K562 (cell line): ENCODE measurements around the gene TAF9. TPM values are rescaled to one million over a fixed set of nuclear protein-coding genes. Genes with fewer than 3 reads are reported as not detected.

Source experiments
- ATAC-seq: fragments of 200-7000 bp; cut with Tn5 transposase; 3 replicates; pipeline ENCODE4 v1.9.1; 2020; ENCODE audit warnings: moderate library complexity
- BruUV-seq: library from RNA; stranded (reverse); fragments of 400-500 nt; replicated peaks from 2 replicates; lab custom pipeline; 2021; lab: Mats Ljungman, UMichigan
- CTCF ChIA-PET: fragments of 300-600 bp; formaldehyde crosslinking; extraction: SDS; loops from one replicate; lab custom pipeline; 2021; ENCODE audit warnings: low intra/inter-chr PET ratio; lab: Yijun Ruan, JAX
- POLR2A ChIA-PET: fragments of 300-600, 350-650 bp; sonication (Branson Sonifier 250); formaldehyde crosslinking; extraction: SDS; loops from one replicate; lab custom pipeline; 2021; ENCODE audit warnings: antibody characterized with exemption, inconsistent platforms; lab: Yijun Ruan, JAX
- DNase-seq, 4 experiments: peaks; one replicate each; pipeline versions ENCODE4 v3.0.0 to v3.0.0-alpha.2; 2011 to 2018; ENCODE audit warnings: low spot score in 3 of 4, mixed read lengths in 3 of 4; ENCODE audit errors: extremely low read depth in 1 of 4
- FAIRE-seq: peaks from 2 replicates; lab custom pipeline; 2011; peaks lifted over from hg19 to GRCh38; lab: Jason Lieb, UNC
- H2AFZ ChIP-seq: 2 replicates; pipeline ENCODE4 v1.6.0; 2011; ENCODE audit warnings: low read depth, low read length, control low read depth, inconsistent platforms
- H3K27ac ChIP-seq: fragments of 200-600 bp; 3 replicates; pipeline ENCODE4 v1.8.0; 2011; ENCODE audit warnings: low read depth, mild to moderate bottlenecking, control low read depth, inconsistent platforms, low read length, moderate library complexity, mixed read lengths; ENCODE audit errors: extremely low read depth
- H3K27me3 ChIP-seq, 2 experiments: fragments of 300-600 bp in 1 of 2; 2 replicates in 1 of 2; 3 replicates in 1 of 2; pipeline versions ENCODE4 v1.6.0 to v1.8.0; 2011; ENCODE audit warnings: inconsistent platforms in 2 of 2, low read length in 2 of 2, mild to moderate bottlenecking in 1 of 2, mixed read lengths in 1 of 2, moderate library complexity in 1 of 2; ENCODE audit not compliant: control insufficient read depth in 2 of 2, insufficient read depth in 2 of 2
- H3K36me3 ChIP-seq: fragments of 300-600 bp; 3 replicates; pipeline ENCODE4 v1.8.0; 2011; ENCODE audit warnings: mild to moderate bottlenecking, low read length, inconsistent platforms; ENCODE audit not compliant: control insufficient read depth, insufficient read depth
- H3K4me1 ChIP-seq, 2 experiments: fragments of 200-600 bp in 1 of 2; replicated peaks in 1 of 2; 2 replicates in 1 of 2; 3 replicates in 1 of 2; pipeline versions ENCODE4 v1.5.1 to v1.8.0; 2011; ENCODE audit warnings: inconsistent platforms in 2 of 2, low read length in 2 of 2, mild to moderate bottlenecking in 1 of 2, mixed read lengths in 1 of 2, moderate library complexity in 1 of 2; ENCODE audit not compliant: control insufficient read depth in 2 of 2, insufficient read depth in 2 of 2
- H3K4me2 ChIP-seq: 2 replicates; pipeline ENCODE4 v1.6.1; 2011; ENCODE audit warnings: low read length, control low read depth, inconsistent platforms, mixed read lengths; ENCODE audit not compliant: insufficient read depth
- H3K4me3 ChIP-seq: fragments of 200-600 bp; sonication (generic), shearing (Covaris generic); 2 replicates; pipeline ENCODE4 v1.5.1; 2016; ENCODE audit warnings: control low read depth, inconsistent platforms
- H3K79me2 ChIP-seq: fragments of 200-600 bp; 3 replicates; pipeline ENCODE4 v1.8.0; 2011; ENCODE audit warnings: low read length, inconsistent platforms; ENCODE audit not compliant: control insufficient read depth, insufficient read depth
- H3K9ac ChIP-seq, 2 experiments: 2 replicates each; pipeline versions ENCODE4 v1.6.0 to v1.6.1; 2011; ENCODE audit warnings: low read depth in 2 of 2, low read length in 2 of 2, control low read depth in 1 of 2, inconsistent platforms in 1 of 2, mild to moderate bottlenecking in 1 of 2, mixed read lengths in 1 of 2; ENCODE audit not compliant: insufficient read depth in 1 of 2
- H3K9me1 ChIP-seq: one replicate; pipeline ENCODE4 v1.6.0; 2011; ENCODE audit warnings: inconsistent platforms, mild to moderate bottlenecking, low read length, moderate library complexity; ENCODE audit not compliant: control insufficient read depth, insufficient read depth
- H3K9me3 ChIP-seq: replicated peaks from 2 replicates; pipeline ENCODE4 v1.5.1; 2011; ENCODE audit warnings: low read depth, low read length, inconsistent platforms; ENCODE audit not compliant: control insufficient read depth, insufficient read depth
- H4K20me1 ChIP-seq: replicated peaks from 2 replicates; pipeline ENCODE4 v1.6.1; 2011; ENCODE audit warnings: low read length, inconsistent platforms, mixed read lengths; ENCODE audit not compliant: control insufficient read depth, insufficient read depth
- ETS1 ChIP-seq: conservative IDR thresholded peaks from 2 replicates; pipeline ENCODE4 v1.6.1; 2011; ENCODE audit warnings: low read depth, mild to moderate bottlenecking, low read length; ENCODE audit not compliant: control insufficient read depth
- GTF2F1 ChIP-seq: IDR thresholded peaks from 2 replicates; pipeline ENCODE4 v1.6.1; 2011; ENCODE audit warnings: low read depth, low read length, improper control_type of control experiment
- MXD1 ChIP-seq: fragments of 250-450 bp; sonication (Bioruptor Pico); IDR thresholded peaks from 2 replicates; pipeline ENCODE4 v1.8.0; 2021; ENCODE audit warnings: borderline replicate concordance, mild to moderate bottlenecking, moderate library complexity; ENCODE audit not compliant: poor library complexity, severe bottlenecking
- SUPT5H ChIP-seq: fragments of 450-650 bp; IDR thresholded peaks from 2 replicates; pipeline ENCODE4 v1.6.1; 2016
- TRIM24 ChIP-seq, 2 experiments: fragments of 450-650 bp; IDR thresholded peaks; 2 replicates each; pipeline ENCODE4 v1.6.1; 2016
- ZNF140 ChIP-seq: fragments of 250-450 bp; sonication (Bioruptor Pico); IDR thresholded peaks from 2 replicates; pipeline ENCODE4 v1.8.0; 2021; ENCODE audit warnings: moderate library complexity, mild to moderate bottlenecking, inconsistent platforms
- ZNF212 ChIP-seq: fragments of 450-650 bp; formaldehyde crosslinking; IDR thresholded peaks from 2 replicates; pipeline ENCODE4 v1.4.0; 2020; ENCODE audit warnings: mild to moderate bottlenecking
- WGBS: fragments of 100-300 bp; shearing (Covaris generic); methylation state at CpG from one replicate; pipeline ENCODE4 v1.1.6; 2016; ENCODE audit warnings: low coverage, mixed read lengths; ENCODE audit not compliant: insufficient coverage; ENCODE audit errors: missing lambda C conversion rate; 5-methylcytosine and 5-hydroxymethylcytosine counted together
- in situ Hi-C: fragments of 300-500 bp; cut with MboI; formaldehyde crosslinking; loops from 4 replicates; pipeline ENCODE4 v1.15.0; 2018; ENCODE audit warnings: inconsistent platforms, mixed read lengths
- intact Hi-C: fragments of 100-400 bp; cut with micrococcal nuclease; formaldehyde crosslinking; loops from 2 replicates; pipeline ENCODE4 v1.14.2; 2022
- polyA plus RNA-seq, 8 experiments: library from polyadenylated mRNA; depleted of rRNA in 4 of 8; stranded (reverse) in 5 of 8; unstranded in 3 of 8; fragments of >200 nt; fragmentation: Nextera tagmentation in 2 of 8; fragmentation: Illumina TruSeq in 1 of 8; extraction: Ambion mirVana in 2 of 8; extraction: Trizol in 1 of 8; gene quantifications; 2 replicates each; pipeline versions ENCODE4 v1.2.1 to v1.2.3, GENCODE V29; 2011 to 2014; ENCODE audit warnings: inconsistent platforms in 1 of 8, missing spikeins in 1 of 8
- total RNA-seq, 7 experiments: library from RNA; depleted of rRNA in 6 of 7; stranded (reverse); fragments of >200 nt in 6 of 7; fragmentation: Illumina TruSeq in 2 of 7; extraction: Trizol in 2 of 7; gene quantifications; 2 replicates each; pipeline versions ENCODE4 v1.2.1 to v1.2.3, GENCODE V29; 2011 to 2021; ENCODE audit warnings: low replicate concordance in 1 of 7

Gene TAF9
- total and polyA plus RNA-seq, 9 of the 15 experiments (the other 6 are each of a cell fraction or from before 2014, with no cell fraction given): 119 to 566 (median 207) TPM

- H2AFZ ChIP-seq: no peak overlapping the region
- no peaks in the 10 kb centered on the region for H3K36me3 ChIP-seq
- no peak overlapping the region for H3K4me3 ChIP-seq
- ATAC-seq (peak; percentile 72), DNase-seq (peak in 1 of 4 experiments; percentile 16), FAIRE-seq (peak; percentile 52)
- no peaks in the 10 kb centered on the region for H3K9me3 ChIP-seq
- H3K27ac ChIP-seq: no peak overlapping the region
- no peaks in the 10 kb centered on the region; the same call in 2 of the 3 replicates for H3K79me2 ChIP-seq
- in situ Hi-C loops: no loop called here
- WGBS: 63% methylated on average over 1 of the region's 1 CpG
- H3K9me1 ChIP-seq: no peaks in the 10 kb centered on the region
- peaks cover under 1 to 6% of the 10 kb centered on the region in 2 experiments; a peak in 2 of 5 replicates for H3K4me1 ChIP-seq
- H3K27me3 ChIP-seq: no peaks in the 10 kb centered on the region
- ChIA-PET CTCF (no interaction called here), POLR2A (interaction anchor here (0.7 kb wide), 1 partner anchor 68 kb away, joined by 3 read pairs; no protein-coding TSS in a partner anchor)
- intact Hi-C loops: no loop called here
- BruUV-seq: no TSS peak
- H3K4me2 ChIP-seq: no peak overlapping the region
- H4K20me1 ChIP-seq: no peaks in the 10 kb centered on the region
- TF ChIP-seq TRIM24 (IDR thresholded peaks at IDR 0.05) (no peak), ZNF212 (no peak), SUPT5H (no peak), GTF2F1 (no peak), ZNF140 (CRISPR knock-in tag) (no peak), MXD1 (CRISPR knock-in tag) (no peak), ETS1 (no peak)
- H3K9ac ChIP-seq: no peak overlapping the region
These were observed 43.0 kb downstream of the TAF9 start for GRCh38 chr5:69326365-69326764.
